OCI-LY1 (cell line): Measurements from ENCODE around the gene NUBP2.
A peak's percentile ranks its signal among the peaks of the same experiment; 100 is the strongest.

ENCODE experiments used
- H2AFZ ChIP-seq: fragments of 200-600 bp; sonication (generic), shearing (Covaris generic); 2 replicates; pipeline ENCODE4 v1.6.0; 2014; ENCODE audit warnings: antibody characterized with exemption, mild to moderate bottlenecking, low read length
- H3F3A ChIP-seq: fragments of 200-600 bp; sonication (generic), shearing (Covaris generic); 2 replicates; pipeline ENCODE4 v1.6.0; 2014; ENCODE audit warnings: mild to moderate bottlenecking, antibody characterized with exemption, low read length, moderate library complexity; ENCODE audit not compliant: insufficient read depth
- H3K27ac ChIP-seq: fragments of 200-600 bp; sonication (generic); 2 replicates; pipeline ENCODE4 v1.5.1; 2014; ENCODE audit warnings: low read length, mixed run types, mild to moderate bottlenecking, low read depth; ENCODE audit not compliant: poor library complexity, severe bottlenecking
- H3K27me3 ChIP-seq: fragments of 200-600 bp; sonication (generic); 2 replicates; pipeline ENCODE4 v1.6.0; 2014; ENCODE audit warnings: antibody characterized with exemption, mild to moderate bottlenecking, low read length, moderate library complexity; ENCODE audit not compliant: insufficient read depth
- H3K36me3 ChIP-seq: fragments of 200-600 bp; sonication (generic); 2 replicates; pipeline ENCODE4 v1.6.1; 2014; ENCODE audit warnings: mild to moderate bottlenecking, antibody characterized with exemption, low read length, moderate library complexity, mixed read lengths; ENCODE audit not compliant: insufficient read depth
- H3K4me1 ChIP-seq: fragments of 200-600 bp; sonication (generic); 2 replicates; pipeline ENCODE4 v1.5.1; 2014; ENCODE audit warnings: mild to moderate bottlenecking, low read length, moderate library complexity; ENCODE audit not compliant: insufficient read depth, severe bottlenecking
- H3K4me2 ChIP-seq: fragments of 200-600 bp; sonication (generic), shearing (Covaris generic); 2 replicates; pipeline ENCODE4 v1.6.1; 2014; ENCODE audit warnings: low read length
- H3K4me3 ChIP-seq: fragments of 200-600 bp; sonication (generic); 2 replicates; pipeline ENCODE4 v1.5.1; 2014; ENCODE audit warnings: low read length, low read depth, mild to moderate bottlenecking, mixed read lengths; ENCODE audit not compliant: poor library complexity, severe bottlenecking
- H3K79me2 ChIP-seq: fragments of 200-600 bp; shearing (Covaris generic); 2 replicates; pipeline ENCODE4 v1.6.1; 2016; ENCODE audit warnings: mixed run types, low read length, mixed read lengths; ENCODE audit not compliant: insufficient read depth
- H3K9ac ChIP-seq: fragments of 200-600 bp; sonication (generic), shearing (Covaris generic); 2 replicates; pipeline ENCODE4 v1.6.1; 2014; ENCODE audit warnings: mild to moderate bottlenecking, low read length, mixed read lengths
- H3K9me2 ChIP-seq: fragments of 200-600 bp; sonication (generic), shearing (Covaris generic); 2 replicates; pipeline ENCODE4 v1.6.1; 2014; ENCODE audit warnings: low read depth, mild to moderate bottlenecking, low read length, mixed read lengths
- H3K9me3 ChIP-seq: fragments of 200-600 bp; shearing (Covaris generic); 2 replicates; pipeline ENCODE4 v1.6.1; 2014; ENCODE audit warnings: low read length, mixed read lengths
- H4K20me1 ChIP-seq: fragments of 200-600 bp; sonication (generic), shearing (Covaris generic); 2 replicates; pipeline ENCODE4 v1.6.0; 2016; ENCODE audit warnings: mild to moderate bottlenecking, low read length; ENCODE audit not compliant: insufficient read depth
- CTCF ChIP-seq: fragments of 200-600 bp; sonication (generic), shearing (Covaris generic); IDR thresholded peaks from 2 replicates; pipeline ENCODE4 v1.5.1; 2017; ENCODE audit warnings: mild to moderate bottlenecking, antibody characterized with exemption, low read length, moderate library complexity, mixed read lengths
- EZH2 ChIP-seq: fragments of 200-600 bp; sonication (generic), shearing (Covaris generic); IDR thresholded peaks from 2 replicates; pipeline ENCODE4 v1.8.0; 2017; ENCODE audit warnings: borderline replicate concordance, mixed run types, mild to moderate bottlenecking, antibody characterized with exemption, low read length, moderate library complexity, mixed read lengths

The NUBP2 gene

GRCh38 chr16:1781254-1781653 is 1.5 kb upstream of the NUBP2 start:
- peak overlapping the region; percentile 30 for H3K27ac ChIP-seq
- peaks cover 58% of the 10 kb centered on the region for H3K36me3 ChIP-seq

DNA sequence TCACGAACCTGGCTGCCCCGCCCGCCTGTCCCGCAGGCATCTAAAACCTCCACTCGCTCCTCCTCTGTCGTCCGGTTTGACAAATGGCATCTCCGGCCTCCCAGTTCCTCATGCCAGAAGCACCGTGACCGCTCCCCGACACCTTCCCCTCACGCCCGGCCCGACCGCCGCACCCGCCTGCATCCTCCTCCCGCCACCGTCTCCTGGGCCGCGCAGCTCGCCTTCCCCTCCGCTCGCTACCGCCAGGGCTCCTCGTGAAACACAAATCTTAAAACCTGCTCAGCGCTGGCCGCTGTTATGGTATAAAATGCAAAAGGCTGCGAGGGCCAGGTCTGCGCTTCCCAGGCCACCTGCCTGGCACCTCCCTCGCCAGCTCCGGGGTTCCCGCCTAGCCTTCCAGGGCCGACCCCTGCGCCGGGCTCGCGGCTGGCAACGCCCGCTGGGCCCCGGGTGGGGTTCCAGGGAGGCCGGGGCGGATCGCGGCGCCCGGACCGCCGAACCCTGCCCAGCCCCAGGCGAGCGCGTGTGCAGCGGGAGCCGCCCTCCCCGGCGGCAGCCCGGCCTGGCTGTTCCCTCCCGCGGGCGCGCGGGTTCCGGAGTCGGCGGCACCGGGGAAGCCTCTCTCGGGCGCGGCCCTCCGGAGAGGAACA is 877 bp upstream of the NUBP2 start:
- Histone ChIP-seq H3K9me2 (no peaks in the 10 kb centered on the region), H3K9me3 (no peaks in the 10 kb centered on the region), H4K20me1 (no peaks in the 10 kb centered on the region), H3K36me3 (peaks cover 58% of the 10 kb centered on the region), H3K4me1 (peaks cover 20% of the 10 kb centered on the region), H3F3A (0 out of 2 replicates have a peak, but pooled peaks cover 3% of the 10 kb centered on the region), H3K27ac (peak overlapping the region; percentile 30), H3K4me2 (peak overlapping the region; percentile 82), H3K79me2 (peaks cover 6% of the 10 kb centered on the region), H3K27me3 (no peaks in the 10 kb centered on the region), H3K9ac (peak overlapping the region; percentile 73), H2AFZ (no peak overlapping the region), H3K4me3 (peak overlapping the region; percentile 97)
- no peak for TF ChIP-seq EZH2
- TF ChIP-seq CTCF, result no peak

More at GRCh38 chr16:1781254-1781653, 1.5 kb upstream of the NUBP2 start:
- H2AFZ ChIP-seq, result no peak overlapping the region
- no peaks in the 10 kb centered on the region for H3K9me3 ChIP-seq
- H3K4me3 ChIP-seq, result peak overlapping the region; percentile 97
- no peaks in the 10 kb centered on the region for H4K20me1 ChIP-seq
- TF ChIP-seq CTCF (no peak), EZH2 (no peak)
- H3K79me2 ChIP-seq, result peaks cover 6% of the 10 kb centered on the region
- no peaks in the 10 kb centered on the region for H3K9me2 ChIP-seq
- peak overlapping the region; percentile 82 for H3K4me2 ChIP-seq
- H3K4me1 ChIP-seq, result peaks cover 20% of the 10 kb centered on the region
- H3K27me3 ChIP-seq, result no peaks in the 10 kb centered on the region
- peak overlapping the region; percentile 73 for H3K9ac ChIP-seq
- 0 out of 2 replicates have a peak, but pooled peaks cover 3% of the 10 kb centered on the region for H3F3A ChIP-seq

DNA sequence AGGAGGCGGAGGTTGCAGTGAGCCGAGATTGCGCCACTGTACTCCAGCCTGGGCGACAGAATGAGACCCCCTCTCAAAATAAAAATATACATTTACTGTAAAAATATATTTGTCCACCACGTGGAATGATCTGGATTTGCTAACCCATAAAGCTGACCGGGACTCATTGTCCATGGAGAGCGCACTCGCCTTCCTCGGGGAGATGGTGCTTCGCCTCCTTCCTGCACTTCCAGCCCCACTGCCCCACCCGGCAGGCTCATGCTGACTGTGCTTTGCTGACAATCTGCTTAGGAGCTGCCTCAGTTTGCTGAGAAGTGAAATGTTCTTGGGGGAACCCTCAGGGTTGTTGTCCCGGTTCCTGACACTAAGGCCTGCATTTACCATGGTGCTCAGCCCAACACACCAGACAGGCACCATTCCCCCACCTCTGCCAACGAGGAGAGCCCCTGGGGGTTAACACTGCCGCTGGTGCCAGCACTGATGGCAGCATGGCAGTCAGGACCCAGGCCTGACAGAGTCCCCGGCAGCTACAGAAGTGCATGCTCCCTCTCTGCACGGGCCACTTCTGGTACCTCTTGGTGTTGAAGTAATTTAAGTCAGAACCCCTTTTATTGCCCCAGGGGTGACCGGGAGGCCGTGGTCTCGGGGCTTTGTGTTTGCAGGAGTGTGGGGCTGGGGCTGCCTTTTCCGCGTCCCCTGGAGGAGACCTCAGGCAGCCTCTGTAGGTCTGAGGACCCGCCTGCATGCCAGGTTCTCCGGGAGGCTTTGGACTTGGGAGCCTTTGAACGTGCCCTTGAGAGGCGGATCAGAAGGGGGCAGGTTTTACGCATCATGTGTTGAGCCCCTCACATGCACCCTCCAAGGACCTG is 2.5 kb downstream of the NUBP2 start:
- H3K4me3 ChIP-seq, result no peak overlapping the region
- 0 out of 2 replicates have a peak, but pooled peaks cover 3% of the 10 kb centered on the region for H3F3A ChIP-seq
- peaks cover 45% of the 10 kb centered on the region for H3K36me3 ChIP-seq
- no peak overlapping the region for H3K4me2 ChIP-seq
- H2AFZ ChIP-seq, result no peak overlapping the region
- TF ChIP-seq CTCF (no peak), EZH2 (no peak)
- no peaks in the 10 kb centered on the region for H3K27me3 ChIP-seq
- H3K27ac ChIP-seq, result no peak overlapping the region
- no peaks in the 10 kb centered on the region for H3K9me2 ChIP-seq
- peaks cover 6% of the 10 kb centered on the region for H3K79me2 ChIP-seq
- no peaks in the 10 kb centered on the region for H4K20me1 ChIP-seq
- no peak overlapping the region for H3K9ac ChIP-seq
- H3K9me3 ChIP-seq, result no peaks in the 10 kb centered on the region
- peaks cover 20% of the 10 kb centered on the region for H3K4me1 ChIP-seq
